ENCODE results near the gene GLCE. TPM values are rescaled to one million over a fixed set of nuclear protein-coding genes. Genes with fewer than 3 reads are reported as not detected.
A peak's percentile ranks its signal among the peaks of the same experiment; 100 is the strongest.
"Not testable (repeated sequence)": the region's sequence is repeated elsewhere in the genome, so short reads cannot be mapped to it uniquely, and the experiment has no call there.

The GLCE gene
- total RNA-seq, 2 experiments from 2014 or later: 3.1 to 3.2 TPM

DNA sequence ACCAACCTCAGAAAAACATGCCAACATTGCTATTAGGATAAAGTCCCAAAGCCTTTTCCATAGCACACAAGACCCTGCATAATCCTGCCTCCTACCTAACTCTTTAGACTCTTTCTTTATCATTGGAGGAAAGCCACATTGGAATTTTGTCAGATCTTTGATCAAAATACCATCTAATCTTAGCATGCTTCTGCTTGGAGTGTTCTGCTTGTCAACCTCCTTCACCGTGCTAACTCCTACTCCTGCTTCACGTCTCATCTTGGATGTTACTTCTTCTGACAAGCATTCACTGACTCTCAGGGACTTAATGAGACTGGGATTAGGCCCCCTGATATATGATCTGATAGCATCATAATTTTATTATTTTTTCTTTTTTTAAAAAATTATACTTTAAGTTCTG is 7.4 kb upstream of the GLCE start:
- DNase-seq: no peak
- CTCF ChIA-PET: no interaction called here
- Mint-ChIP-seq H3K9me3 (ENCODE audit: insufficient read depth) (no peaks in the 10 kb centered on the region), H3K36me3 (ENCODE audit: low read depth) (no peaks in the 10 kb centered on the region), H3K4me1 (ENCODE audit: low read depth) (no peaks in the 10 kb centered on the region), H3K27me3 (ENCODE audit: low read depth) (peaks cover 50% of the 10 kb centered on the region), H3K4me3 (no peak overlapping the region), H3K27ac (no peak overlapping the region)
- POLR2A ChIA-PET: no interaction called here
- no peak for ATAC-seq

DNA sequence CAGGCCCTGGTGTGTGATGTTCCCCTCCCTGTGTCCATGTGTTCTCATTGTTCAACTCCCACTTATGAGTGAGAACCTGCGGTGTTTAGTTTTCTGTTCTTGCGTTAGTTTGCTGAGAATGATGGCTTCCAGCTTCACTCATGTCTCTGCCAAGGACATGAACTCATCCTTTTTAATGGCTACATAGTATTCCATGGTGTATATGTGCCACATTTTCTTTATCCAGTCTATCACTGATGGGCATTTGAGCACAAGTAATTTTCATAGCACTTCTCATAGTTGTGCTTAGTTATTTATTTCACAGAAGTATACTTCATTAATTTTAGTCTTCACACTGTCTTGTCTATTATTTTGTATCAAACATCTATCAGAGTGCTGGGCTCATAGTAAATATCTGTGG is 6.8 kb upstream of the GLCE start:
- H3K4me1 Mint-ChIP-seq (ENCODE audit: low read depth); POLR2A ChIA-PET; H3K36me3 Mint-ChIP-seq (ENCODE audit: low read depth); H3K9me3 Mint-ChIP-seq (ENCODE audit: insufficient read depth); H3K27ac Mint-ChIP-seq; H3K4me3 Mint-ChIP-seq; ATAC-seq; DNase-seq; CTCF ChIA-PET: not testable (repeated sequence)
- H3K27me3 Mint-ChIP-seq (ENCODE audit: low read depth): peaks cover 47% of the 10 kb centered on the region

DNA sequence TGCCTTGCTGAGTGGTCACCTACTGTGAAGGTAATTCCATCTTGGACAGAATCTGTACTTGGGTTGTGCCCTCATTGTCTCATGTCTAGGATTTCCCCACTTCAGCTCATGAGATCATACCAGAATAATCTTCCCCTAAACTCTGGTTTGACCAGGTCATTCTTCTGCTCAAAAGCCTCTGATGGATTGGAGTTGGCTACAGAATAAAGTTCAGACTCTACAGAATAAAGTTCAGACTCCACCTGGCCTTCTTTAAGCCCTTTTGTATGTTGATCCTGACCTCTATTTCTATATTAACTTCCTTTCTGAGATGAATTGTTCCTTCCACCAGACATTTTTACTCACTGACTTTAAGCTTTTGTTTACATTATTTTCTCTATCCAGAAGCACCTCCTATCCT is 6.4 kb upstream of the GLCE start:
- CTCF ChIA-PET: interaction anchor here (0.9 kb wide), 1 partner anchor 93 kb away, joined by 3 read pairs; no protein-coding TSS in a partner anchor
- Mint-ChIP-seq H3K27me3 (ENCODE audit: low read depth) (peaks cover 46% of the 10 kb centered on the region), H3K36me3 (ENCODE audit: low read depth) (no peaks in the 10 kb centered on the region), H3K4me3 (no peak overlapping the region), H3K9me3 (ENCODE audit: insufficient read depth) (no peaks in the 10 kb centered on the region), H3K27ac (no peak overlapping the region), H3K4me1 (ENCODE audit: low read depth) (no peaks in the 10 kb centered on the region)
- DNase-seq (no peak), ATAC-seq (no peak)
- POLR2A ChIA-PET: no interaction called here

DNA sequence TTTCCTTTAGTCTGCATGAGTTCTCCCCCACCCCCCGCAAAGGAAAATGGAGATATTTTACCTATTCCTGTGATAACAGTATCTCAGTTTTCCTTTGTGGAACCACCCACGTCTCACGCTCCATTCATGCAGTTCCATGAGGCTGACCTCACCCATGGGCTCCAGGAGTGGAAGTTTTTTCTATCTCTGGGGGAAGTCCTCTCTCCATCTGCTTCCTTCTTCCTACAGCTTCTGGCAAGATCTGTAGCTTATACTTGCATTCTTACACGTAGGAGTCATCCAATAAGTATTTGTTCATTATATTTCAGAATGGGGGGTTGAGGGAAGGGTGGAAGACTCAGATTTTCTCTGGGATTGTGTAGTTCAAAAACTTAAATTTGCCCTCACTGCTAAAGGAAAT is 5.8 kb upstream of the GLCE start:
- peaks cover 46% of the 10 kb centered on the region for H3K27me3 Mint-ChIP-seq (ENCODE audit: low read depth)
- H3K27ac Mint-ChIP-seq: no peak overlapping the region
- no peak for ATAC-seq
- no peaks in the 10 kb centered on the region for H3K36me3 Mint-ChIP-seq (ENCODE audit: low read depth)
- H3K9me3 Mint-ChIP-seq (ENCODE audit: insufficient read depth): no peaks in the 10 kb centered on the region
- no peak for DNase-seq
- ChIA-PET CTCF (interaction anchor here (0.7 to 0.9 kb wide), 2 partner anchors 92 to 240 kb away, joined by 3 read pairs; no protein-coding TSS in a partner anchor), POLR2A (no interaction called here)
- H3K4me1 Mint-ChIP-seq (ENCODE audit: low read depth): peaks cover under 1% of the 10 kb centered on the region
- no peak overlapping the region for H3K4me3 Mint-ChIP-seq

DNA sequence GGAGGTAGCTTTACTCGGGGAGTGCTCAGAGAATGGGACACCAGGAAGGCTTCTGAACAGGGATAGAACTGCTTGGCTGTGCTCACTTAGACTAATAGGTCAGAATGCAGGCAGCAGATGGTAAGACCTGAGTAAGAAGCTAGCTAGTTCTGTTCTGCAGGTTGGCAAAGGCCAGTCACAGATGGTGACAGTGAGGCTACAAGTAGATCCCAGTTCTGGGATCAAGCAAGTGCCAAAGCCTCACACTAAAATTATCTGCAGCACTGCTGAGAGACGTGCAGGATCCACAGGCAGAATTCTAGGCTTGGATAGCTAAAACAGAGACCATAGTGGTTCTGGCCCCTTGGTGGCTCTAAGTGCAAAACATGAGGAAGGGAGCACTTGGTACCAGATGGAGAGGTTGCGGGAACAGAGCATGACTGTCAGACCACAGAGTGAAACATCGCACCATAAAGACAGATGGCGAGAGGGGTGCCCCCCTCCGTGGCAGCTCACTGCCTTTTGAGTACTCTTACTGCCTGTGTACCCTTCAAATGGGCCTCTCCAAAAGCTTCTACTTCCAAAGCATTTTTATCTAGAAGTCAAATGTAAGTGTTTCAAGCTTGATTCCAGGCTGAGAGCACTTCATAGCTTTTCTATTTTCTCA is 3.6 kb upstream of the GLCE start:
- Mint-ChIP-seq H3K36me3 (ENCODE audit: low read depth) (no peaks in the 10 kb centered on the region), H3K9me3 (ENCODE audit: insufficient read depth) (no peaks in the 10 kb centered on the region), H3K4me1 (ENCODE audit: low read depth) (peaks cover 11% of the 10 kb centered on the region), H3K27ac (no peak overlapping the region), H3K4me3 (no peak overlapping the region), H3K27me3 (ENCODE audit: low read depth) (peaks cover 41% of the 10 kb centered on the region)
- POLR2A ChIA-PET: no interaction called here
- no peak for ATAC-seq
- CTCF ChIA-PET: no interaction called here
- no peak for DNase-seq

DNA sequence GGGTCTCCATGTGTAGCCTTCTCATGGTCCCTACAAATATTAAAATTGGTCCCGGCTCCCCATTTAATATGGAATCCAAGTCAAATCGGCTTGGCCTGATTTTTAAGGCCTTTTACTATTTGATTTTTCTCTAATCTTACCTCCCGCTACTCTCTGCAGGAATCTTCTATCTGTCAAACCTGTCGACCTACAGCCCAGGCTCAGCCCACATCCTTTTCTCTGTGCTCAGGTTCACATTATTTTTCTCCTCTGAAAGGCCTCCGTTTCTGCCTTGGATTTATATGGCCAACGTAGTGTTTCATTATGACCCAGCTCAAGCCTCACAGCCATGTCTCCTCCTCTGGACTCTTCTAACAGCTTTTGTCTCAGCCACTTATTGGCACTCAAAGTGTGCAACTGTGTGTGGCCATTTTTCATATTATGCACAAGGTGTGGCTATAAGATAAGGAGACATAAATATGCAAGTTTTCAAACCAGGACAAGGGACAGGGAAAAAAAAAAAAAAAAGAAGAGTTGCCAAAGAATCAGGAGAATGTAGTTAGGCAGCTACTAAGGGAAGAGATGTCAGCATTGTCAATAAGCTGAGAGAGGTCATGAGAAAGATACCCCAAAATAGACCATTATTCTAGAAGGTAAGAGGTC is 2.1 kb upstream of the GLCE start:
- CTCF ChIA-PET: interaction anchor here (1.1 kb wide), 1 partner anchor 99 kb away, joined by 3 read pairs; no protein-coding TSS in a partner anchor
- Mint-ChIP-seq H3K27me3 (ENCODE audit: low read depth) (peaks cover 43% of the 10 kb centered on the region), H3K9me3 (ENCODE audit: insufficient read depth) (no peaks in the 10 kb centered on the region), H3K4me3 (no peak overlapping the region), H3K4me1 (ENCODE audit: low read depth) (peaks cover 12% of the 10 kb centered on the region), H3K36me3 (ENCODE audit: low read depth) (no peaks in the 10 kb centered on the region), H3K27ac (no peak overlapping the region)
- POLR2A ChIA-PET: interaction anchor here (0.6 kb wide), 1 partner anchor 25 kb away, joined by 4 read pairs; no protein-coding TSS in a partner anchor
- DNase-seq: no peak
- no peak for ATAC-seq

DNA sequence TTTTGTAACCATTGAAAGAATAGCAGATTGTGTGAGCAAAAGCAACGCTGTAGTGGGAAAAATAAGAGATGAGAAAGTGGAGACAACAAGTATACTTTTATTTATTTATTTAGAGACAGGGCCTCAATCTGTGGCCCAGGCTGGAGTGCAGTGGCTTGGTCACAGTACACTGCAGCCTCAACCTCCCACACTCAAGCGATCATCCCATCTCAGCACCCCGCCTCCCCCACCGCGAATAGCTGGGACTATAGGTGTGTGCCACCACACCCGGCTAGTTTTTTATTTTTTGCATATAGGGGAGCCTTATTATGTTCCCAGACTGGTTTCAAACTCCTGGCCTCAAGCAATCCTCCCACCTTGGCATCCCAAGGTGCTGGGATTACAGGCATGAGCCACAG is 1.6 kb upstream of the GLCE start:
- no peak overlapping the region for H3K27ac Mint-ChIP-seq
- H3K27me3 Mint-ChIP-seq (ENCODE audit: low read depth): peaks cover 41% of the 10 kb centered on the region
- ATAC-seq (no peak), DNase-seq (no peak)
- H3K4me3 Mint-ChIP-seq: peak overlapping the region; percentile 13
- no peaks in the 10 kb centered on the region for H3K36me3 Mint-ChIP-seq (ENCODE audit: low read depth)
- H3K4me1 Mint-ChIP-seq (ENCODE audit: low read depth): peaks cover 12% of the 10 kb centered on the region
- ChIA-PET CTCF (no interaction called here), POLR2A (no interaction called here)
- no peaks in the 10 kb centered on the region for H3K9me3 Mint-ChIP-seq (ENCODE audit: insufficient read depth)

DNA sequence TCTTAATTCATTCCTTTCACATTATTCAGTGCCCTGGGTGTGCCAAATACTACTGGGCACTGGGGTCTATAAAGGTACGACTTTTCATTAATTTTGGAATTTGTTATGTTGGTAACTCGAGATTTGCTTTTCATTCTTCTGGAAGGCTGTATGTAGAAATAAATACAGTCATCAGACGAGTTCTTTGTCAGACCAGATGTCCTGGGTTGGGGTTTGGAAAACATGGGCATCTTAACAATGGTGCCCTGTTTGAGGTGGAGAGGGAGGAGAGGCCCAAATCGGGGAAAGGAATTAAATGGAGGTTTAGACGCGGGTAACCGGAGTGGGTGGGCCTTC is 662 bp upstream of the GLCE start:
- peak overlapping the region; percentile 90 for H3K4me3 Mint-ChIP-seq
- H3K27me3 Mint-ChIP-seq (ENCODE audit: low read depth): peaks cover 33% of the 10 kb centered on the region

DNA sequence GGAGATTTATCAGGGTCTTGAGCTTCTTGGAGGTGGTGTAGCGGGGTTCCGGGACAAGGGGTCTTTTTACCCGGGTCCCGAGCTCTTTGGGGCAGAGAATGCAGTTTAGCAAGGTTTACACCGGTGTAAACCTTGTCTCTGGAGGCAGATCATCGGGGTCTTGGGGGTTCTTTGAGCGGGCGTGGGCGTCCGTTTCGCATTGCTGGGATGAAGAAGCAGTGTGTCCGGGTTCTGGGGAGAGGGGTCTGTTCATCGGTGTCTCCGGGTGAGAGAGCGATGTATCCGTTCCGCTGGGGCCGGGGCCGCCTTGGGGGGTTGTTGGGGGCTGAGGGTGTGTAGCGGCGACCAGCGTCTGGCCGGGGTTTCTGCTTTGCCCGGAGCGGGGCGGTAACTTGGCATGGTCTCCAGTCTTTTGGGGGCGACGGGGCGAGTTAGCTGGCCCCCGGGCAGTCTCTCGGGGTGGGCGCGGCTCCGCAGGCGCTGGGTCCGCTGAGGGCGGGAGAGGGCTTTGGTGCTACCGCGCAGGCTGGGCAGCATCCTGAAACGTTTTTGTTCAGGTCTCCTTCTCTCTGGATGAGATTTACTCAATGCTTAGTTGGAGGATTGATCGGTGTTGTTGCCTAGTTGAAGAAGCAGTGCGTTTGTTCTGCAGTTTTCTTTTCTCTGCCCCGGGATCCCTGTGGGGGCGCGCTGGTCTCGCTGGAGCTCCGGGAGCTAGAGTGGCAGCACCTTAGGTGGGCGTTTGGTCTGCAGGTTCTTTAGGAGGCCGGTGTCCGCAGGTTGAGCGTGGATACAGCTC is 843 bp downstream of the GLCE start:
- Mint-ChIP-seq H3K4me3 (peak overlapping the region; percentile 90), H3K4me1 (ENCODE audit: low read depth) (peaks cover 12% of the 10 kb centered on the region), H3K27me3 (ENCODE audit: low read depth) (peaks cover 28% of the 10 kb centered on the region), H3K27ac (peak overlapping the region; percentile 62), H3K9me3 (ENCODE audit: insufficient read depth) (no peaks in the 10 kb centered on the region), H3K36me3 (ENCODE audit: low read depth) (no peaks in the 10 kb centered on the region)
- ChIA-PET POLR2A (interaction anchor here (0.6 kb wide), 1 partner anchor 295 kb away, joined by 3 read pairs; no protein-coding TSS in a partner anchor), CTCF (interaction anchor here (0.6 to 2.0 kb wide), 5 partner anchors 53 to 301 kb away, joined by 3 to 11 read pairs (median 5); no protein-coding TSS in a partner anchor)
- DNase-seq: peak; percentile 33
- ATAC-seq: peak; percentile 1

More for the DNA sequence above, 662 bp upstream of the GLCE start:
- H3K27ac Mint-ChIP-seq: no peak overlapping the region
- H3K9me3 Mint-ChIP-seq (ENCODE audit: insufficient read depth): no peaks in the 10 kb centered on the region
- peaks cover 12% of the 10 kb centered on the region for H3K4me1 Mint-ChIP-seq (ENCODE audit: low read depth)
- no peak for DNase-seq
- ChIA-PET CTCF (interaction anchor here (1.0 to 2.0 kb wide), 3 partner anchors 14 to 303 kb away, joined by 3 to 11 read pairs (median 6); no protein-coding TSS in a partner anchor), POLR2A (interaction anchor here (1.2 kb wide), 1 partner anchor 303 kb away, joined by 3 read pairs; no protein-coding TSS in a partner anchor)
- no peaks in the 10 kb centered on the region for H3K36me3 Mint-ChIP-seq (ENCODE audit: low read depth)
- no peak for ATAC-seq

DNA sequence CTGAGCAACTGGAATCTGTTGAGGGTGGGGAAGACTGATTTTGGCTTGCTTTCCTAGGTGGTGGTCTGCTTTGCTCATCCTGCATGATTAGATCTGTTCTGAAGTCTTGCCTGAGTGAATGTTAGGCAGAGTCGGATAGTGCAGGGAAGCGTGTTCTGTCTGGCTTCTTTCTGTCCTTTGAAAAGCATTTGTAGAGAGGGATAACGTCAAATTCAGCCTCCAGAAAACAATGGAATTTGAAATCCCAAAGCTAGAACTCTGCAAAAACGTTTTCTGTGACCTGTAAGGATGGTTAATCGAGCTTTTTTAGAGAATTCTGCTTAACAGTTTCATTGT is 1.4 kb downstream of the GLCE start:
- Mint-ChIP-seq H3K4me1 (ENCODE audit: low read depth) (peaks cover 12% of the 10 kb centered on the region), H3K4me3 (peak overlapping the region; percentile 90), H3K9me3 (ENCODE audit: insufficient read depth) (no peaks in the 10 kb centered on the region), H3K27me3 (ENCODE audit: low read depth) (peaks cover 28% of the 10 kb centered on the region), H3K36me3 (ENCODE audit: low read depth) (no peaks in the 10 kb centered on the region), H3K27ac (no peak overlapping the region)
- POLR2A ChIA-PET: no interaction called here
- no peak for DNase-seq
- ATAC-seq: no peak
- CTCF ChIA-PET: interaction anchor here (0.6 to 1.6 kb wide), 4 partner anchors 53 to 301 kb away, joined by 3 to 5 read pairs (median 3); no protein-coding TSS in a partner anchor

DNA sequence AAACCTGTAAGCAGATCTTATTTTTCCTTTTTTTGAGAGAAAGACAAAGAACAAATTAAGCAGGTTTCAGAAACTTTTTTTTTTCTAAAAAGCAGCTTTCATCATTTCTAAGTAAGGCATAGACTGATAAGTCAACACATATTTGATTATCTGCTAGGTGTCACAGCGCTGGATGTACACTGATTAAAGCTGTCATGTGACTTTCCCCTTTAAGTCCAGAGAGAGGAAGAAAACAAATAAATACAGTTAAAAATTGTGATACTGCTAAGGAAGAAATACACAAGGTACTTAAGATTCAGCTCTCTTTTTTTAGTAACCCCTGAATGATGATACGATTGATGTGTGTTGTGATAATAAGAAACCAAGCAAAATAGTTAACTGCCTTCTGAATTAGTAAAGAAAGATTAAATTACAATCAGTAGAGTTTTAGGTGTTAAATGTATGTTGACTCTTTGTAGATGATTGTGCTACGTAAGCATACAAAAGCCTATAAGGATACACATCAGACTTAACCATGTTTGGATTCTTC is 2.8 kb downstream of the GLCE start:
- Mint-ChIP-seq H3K9me3 (ENCODE audit: insufficient read depth) (no peaks in the 10 kb centered on the region), H3K27ac (no peak overlapping the region), H3K4me1 (ENCODE audit: low read depth) (peaks cover 12% of the 10 kb centered on the region), H3K4me3 (no peak overlapping the region), H3K27me3 (ENCODE audit: low read depth) (peaks cover 28% of the 10 kb centered on the region), H3K36me3 (ENCODE audit: low read depth) (no peaks in the 10 kb centered on the region)
- DNase-seq (no peak), ATAC-seq (no peak)
- CTCF ChIA-PET: interaction anchor here (1.6 kb wide), 1 partner anchor 101 kb away, joined by 3 read pairs; no protein-coding TSS in a partner anchor
- POLR2A ChIA-PET: interaction anchor here (0.7 kb wide), 1 partner anchor 918 kb away, joined by 4 read pairs; no protein-coding TSS in a partner anchor
